WERI-Rb-1 (cell line): ENCODE data around the gene ZNF75A.

ENCODE experiments used
- DNase-seq: peaks from one replicate; pipeline ENCODE4 v3.0.0-alpha.2; 2020
- H3K27ac ChIP-seq: fragments of 250-450 bp; sonication (Bioruptor Pico); 2 replicates; pipeline ENCODE4 v1.5.1; 2020; ENCODE audit warnings: mild to moderate bottlenecking, moderate library complexity
- H3K27me3 ChIP-seq: fragments of 250-450 bp; sonication (Bioruptor Pico); 2 replicates; pipeline ENCODE4 v1.5.1; 2021; ENCODE audit warnings: mild to moderate bottlenecking, low read depth, moderate library complexity; ENCODE audit not compliant: insufficient read depth, severe bottlenecking
- H3K36me3 ChIP-seq: fragments of 250-450 bp; sonication (Bioruptor Pico); 2 replicates; pipeline ENCODE4 v1.5.1; 2020; ENCODE audit warnings: mild to moderate bottlenecking, moderate library complexity
- H3K4me3 ChIP-seq: 2 replicates; pipeline ENCODE4 v1.5.1; 2011; ENCODE audit warnings: low read depth, mild to moderate bottlenecking, control low read depth, low read length
- H3K9me3 ChIP-seq: fragments of 250-450 bp; sonication (Bioruptor Pico); 2 replicates; pipeline ENCODE4 v1.5.1; 2021; ENCODE audit warnings: mild to moderate bottlenecking, moderate library complexity; ENCODE audit not compliant: severe bottlenecking
- TF ChIP-seq, protein P1 (sequence below): IDR thresholded peaks from 2 replicates; pipeline ENCODE4 v1.5.1; 2011; ENCODE audit warnings: low read depth, mild to moderate bottlenecking, control low read depth, inconsistent platforms, low read length

Gene ZNF75A

DNA sequence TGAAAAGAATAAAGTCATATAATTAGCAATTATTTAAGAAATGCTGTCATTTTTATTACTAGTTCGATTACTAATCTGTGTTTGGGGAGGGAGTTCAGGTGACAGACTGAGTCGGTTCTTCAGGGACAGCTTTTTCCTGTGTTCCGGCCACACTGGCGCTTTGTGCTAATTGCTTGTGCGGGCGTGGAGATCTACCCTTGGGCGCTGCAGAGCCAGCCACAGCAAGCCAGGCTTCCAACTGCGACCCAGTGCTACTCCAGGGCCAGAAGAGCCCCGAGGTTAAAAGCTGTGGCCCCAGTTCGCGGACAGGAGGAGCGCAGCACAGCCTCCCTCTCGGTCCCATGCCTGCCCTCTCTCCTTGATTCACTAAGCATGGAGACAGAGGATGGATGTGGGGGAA lies 43.9 kb downstream of the ZNF75A start:
- no peaks in the 10 kb centered on the region for H3K36me3 ChIP-seq
- no peak overlapping the region for H3K27ac ChIP-seq

DNA sequence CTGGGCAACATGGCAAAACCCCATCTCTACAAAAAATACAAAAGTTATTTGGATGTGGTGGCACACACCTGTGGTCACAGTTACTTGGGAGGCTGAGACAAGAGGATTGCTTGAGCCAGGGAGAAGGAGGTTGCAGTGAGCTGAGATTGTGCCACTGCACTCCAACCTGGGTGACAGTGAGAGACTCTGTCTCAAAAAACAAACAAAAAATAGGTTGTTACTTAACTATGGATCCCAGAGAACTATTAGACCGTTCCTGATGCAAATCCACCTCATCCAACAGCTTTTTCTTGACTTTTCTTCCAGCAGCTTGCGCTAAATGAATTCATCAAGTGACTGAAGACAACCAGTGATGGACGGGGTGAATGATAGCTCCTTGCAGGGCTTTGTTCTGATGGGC lies 50.3 kb downstream of the ZNF75A start, which contains the start of gene OR2C1:
Gene OR2C1 (plus strand): TSS at position 301 of the 400 bp plus-strand sequence. CDS start 52 bp downstream, at position 353.
- peaks cover 3% of the 10 kb centered on the region for H3K9me3 ChIP-seq
- H3K36me3 ChIP-seq = no peaks in the 10 kb centered on the region
- H3K4me3 ChIP-seq = no peak within 1 kb of the TSS
- TF ChIP-seq, protein P1, sequence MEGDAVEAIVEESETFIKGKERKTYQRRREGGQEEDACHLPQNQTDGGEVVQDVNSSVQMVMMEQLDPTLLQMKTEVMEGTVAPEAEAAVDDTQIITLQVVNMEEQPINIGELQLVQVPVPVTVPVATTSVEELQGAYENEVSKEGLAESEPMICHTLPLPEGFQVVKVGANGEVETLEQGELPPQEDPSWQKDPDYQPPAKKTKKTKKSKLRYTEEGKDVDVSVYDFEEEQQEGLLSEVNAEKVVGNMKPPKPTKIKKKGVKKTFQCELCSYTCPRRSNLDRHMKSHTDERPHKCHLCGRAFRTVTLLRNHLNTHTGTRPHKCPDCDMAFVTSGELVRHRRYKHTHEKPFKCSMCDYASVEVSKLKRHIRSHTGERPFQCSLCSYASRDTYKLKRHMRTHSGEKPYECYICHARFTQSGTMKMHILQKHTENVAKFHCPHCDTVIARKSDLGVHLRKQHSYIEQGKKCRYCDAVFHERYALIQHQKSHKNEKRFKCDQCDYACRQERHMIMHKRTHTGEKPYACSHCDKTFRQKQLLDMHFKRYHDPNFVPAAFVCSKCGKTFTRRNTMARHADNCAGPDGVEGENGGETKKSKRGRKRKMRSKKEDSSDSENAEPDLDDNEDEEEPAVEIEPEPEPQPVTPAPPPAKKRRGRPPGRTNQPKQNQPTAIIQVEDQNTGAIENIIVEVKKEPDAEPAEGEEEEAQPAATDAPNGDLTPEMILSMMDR = no peak
- no peak within 1 kb of the TSS for H3K27ac ChIP-seq
- DNase-seq = no peak
- peaks cover 11% of the 10 kb centered on the region for H3K27me3 ChIP-seq

More for the DNA sequence above, 43.9 kb downstream of the ZNF75A start:
- H3K9me3 ChIP-seq = no peaks in the 10 kb centered on the region
- TF ChIP-seq, protein P1 = no peak
- no peak overlapping the region for H3K4me3 ChIP-seq
- no peak for DNase-seq
- H3K27me3 ChIP-seq = no peaks in the 10 kb centered on the region

DNA sequence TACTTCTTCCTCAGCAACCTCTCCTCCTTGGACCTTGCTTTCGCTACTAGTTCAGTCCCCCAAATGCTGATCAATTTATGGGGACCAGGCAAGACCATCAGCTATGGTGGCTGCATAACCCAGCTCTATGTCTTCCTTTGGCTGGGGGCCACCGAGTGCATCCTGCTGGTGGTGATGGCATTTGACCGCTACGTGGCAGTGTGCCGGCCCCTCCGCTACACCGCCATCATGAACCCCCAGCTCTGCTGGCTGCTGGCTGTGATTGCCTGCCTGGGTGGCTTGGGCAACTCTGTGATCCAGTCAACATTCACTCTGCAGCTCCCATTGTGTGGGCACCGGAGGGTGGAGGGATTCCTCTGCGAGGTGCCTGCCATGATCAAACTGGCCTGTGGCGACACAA lies 50.8 kb downstream of the ZNF75A start:
- peaks cover 3% of the 10 kb centered on the region for H3K9me3 ChIP-seq
- H3K4me3 ChIP-seq = no peak overlapping the region
- H3K36me3 ChIP-seq = no peaks in the 10 kb centered on the region
- no peak for DNase-seq
- H3K27ac ChIP-seq = no peak overlapping the region
- H3K27me3 ChIP-seq = peaks cover 11% of the 10 kb centered on the region
- TF ChIP-seq, protein P1 = no peak

DNA sequence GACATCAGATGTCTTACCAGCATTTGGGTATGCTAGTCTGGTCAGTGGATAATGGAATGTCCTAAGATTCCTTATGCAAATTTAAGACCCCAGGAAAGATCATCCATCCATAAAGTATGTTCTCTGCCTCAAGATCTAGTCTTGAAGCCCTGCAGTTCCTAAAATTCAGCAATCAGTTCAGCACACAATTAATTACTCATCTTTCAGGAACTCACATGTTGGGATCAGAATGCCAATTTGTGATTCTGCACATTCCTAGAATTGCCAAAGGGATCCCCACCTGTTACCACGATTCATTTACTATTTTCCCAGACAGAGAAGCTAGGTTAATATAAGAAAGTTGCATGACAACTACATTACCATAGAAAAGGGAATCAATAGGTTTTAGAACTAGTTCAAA lies 53.6 kb downstream of the ZNF75A start:
- no peak overlapping the region for H3K27ac ChIP-seq
- H3K36me3 ChIP-seq = no peaks in the 10 kb centered on the region
- peaks cover 3% of the 10 kb centered on the region for H3K9me3 ChIP-seq
- no peak overlapping the region for H3K4me3 ChIP-seq
- H3K27me3 ChIP-seq = peaks cover 11% of the 10 kb centered on the region
- TF ChIP-seq, protein P1 = no peak
- no peak for DNase-seq

DNA sequence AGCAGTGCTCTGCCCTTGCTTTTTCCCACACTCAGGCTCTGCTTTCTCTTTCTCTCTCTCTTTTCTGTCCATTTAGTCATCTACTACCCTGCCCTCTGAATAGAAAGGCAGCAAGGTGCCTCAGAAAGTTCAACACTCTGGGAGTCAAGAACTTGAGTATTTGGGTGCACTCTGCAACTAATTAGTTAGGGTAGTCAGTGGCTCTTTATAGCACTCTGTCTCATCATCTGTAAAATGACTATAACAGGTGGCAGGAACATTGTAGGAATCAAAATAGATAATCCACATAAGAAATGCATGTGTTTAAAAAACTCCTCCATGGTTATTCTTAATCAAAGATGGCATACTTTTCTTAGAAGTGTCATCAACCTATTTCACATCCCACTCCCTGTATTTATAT lies 57.6 kb downstream of the ZNF75A start:
- Histone ChIP-seq H3K27ac (no peak overlapping the region), H3K27me3 (peaks cover 3% of the 10 kb centered on the region), H3K4me3 (no peak overlapping the region), H3K36me3 (no peaks in the 10 kb centered on the region), H3K9me3 (no peaks in the 10 kb centered on the region)
- TF ChIP-seq, protein P1 = no peak
- DNase-seq = no peak

DNA sequence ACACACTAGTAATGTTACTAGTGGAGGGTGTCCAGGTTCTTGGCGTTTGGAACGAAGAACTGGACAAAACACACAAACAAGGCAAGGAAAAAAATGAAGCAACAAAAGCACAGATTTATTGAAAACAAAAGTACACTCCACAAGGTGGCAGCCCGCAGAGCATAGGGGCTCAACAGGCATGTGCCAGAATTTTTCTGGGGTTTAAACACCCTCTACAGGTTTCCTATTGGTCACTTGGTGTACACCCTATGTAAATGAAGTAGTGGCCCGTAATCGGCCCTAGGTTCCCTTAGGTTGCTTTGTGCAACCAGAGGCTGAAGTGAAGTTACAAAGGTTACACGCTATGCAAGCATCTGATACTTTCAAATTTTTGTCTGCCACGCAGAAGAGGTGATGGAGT lies 58.5 kb downstream of the ZNF75A start:
- Histone ChIP-seq H3K36me3 (no peaks in the 10 kb centered on the region), H3K27ac (no peak overlapping the region), H3K9me3 (no peaks in the 10 kb centered on the region), H3K27me3 (peaks cover 3% of the 10 kb centered on the region), H3K4me3 (no peak overlapping the region)
- DNase-seq = peak; percentile 16
- TF ChIP-seq, protein P1 = no peak
